Measurements from ENCODE around the gene CAMSAP1. TPM values are rescaled to one million over a fixed set of nuclear protein-coding genes. Genes with fewer than 3 reads are reported as not detected.
A peak's percentile ranks its signal among the peaks of the same experiment; 100 is the strongest.

CAMSAP1 gene
- total RNA-seq, 1 experiment from 2014 or later: 24.8 TPM

DNA sequence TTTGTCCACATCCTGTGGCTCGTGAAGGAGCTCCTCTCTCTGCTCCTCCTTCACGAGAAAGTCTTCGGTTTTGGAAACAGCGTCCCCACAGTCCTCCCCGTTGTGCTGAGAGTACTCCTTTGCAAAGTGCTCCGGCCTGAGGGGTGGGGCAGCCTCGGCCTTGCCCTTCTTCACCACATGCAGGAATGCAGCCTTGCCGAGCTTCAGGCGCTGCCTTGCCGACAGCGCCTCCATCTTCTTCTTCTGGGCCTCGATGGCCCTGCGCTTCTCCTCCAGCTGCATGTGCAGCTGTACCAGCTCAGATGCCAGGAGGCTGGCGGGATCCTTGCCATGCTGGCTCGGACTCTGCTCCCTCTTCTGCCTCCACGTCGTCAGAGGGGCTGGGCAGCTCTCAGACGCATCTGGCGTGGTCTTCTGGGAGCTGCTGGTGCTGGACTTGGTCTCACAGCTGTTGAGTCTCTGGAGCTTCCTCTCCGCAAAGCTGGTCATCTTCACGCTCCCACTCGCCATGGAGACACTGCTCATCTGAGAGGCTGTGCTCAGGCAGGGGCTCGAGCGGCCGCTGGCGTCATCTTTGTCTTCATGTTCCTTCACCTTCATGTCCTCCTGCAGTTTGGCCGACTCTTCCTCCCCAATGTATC, 85.5 kb downstream of the CAMSAP1 start:
- TF ChIP-seq SIN3A (IDR thresholded peaks at IDR 0.05; ENCODE audit: borderline replicate concordance, insufficient read depth, low read depth, low read length): no peak
- no peak for TF ChIP-seq TCF7L2 (IDR thresholded peaks at IDR 0.05; ENCODE audit: low read depth, low read length)
- TF ChIP-seq POLR2AphosphoS5 (IDR thresholded peaks at IDR 0.05; ENCODE audit: low read depth, low read length): no peak
- TF ChIP-seq, protein P1, sequence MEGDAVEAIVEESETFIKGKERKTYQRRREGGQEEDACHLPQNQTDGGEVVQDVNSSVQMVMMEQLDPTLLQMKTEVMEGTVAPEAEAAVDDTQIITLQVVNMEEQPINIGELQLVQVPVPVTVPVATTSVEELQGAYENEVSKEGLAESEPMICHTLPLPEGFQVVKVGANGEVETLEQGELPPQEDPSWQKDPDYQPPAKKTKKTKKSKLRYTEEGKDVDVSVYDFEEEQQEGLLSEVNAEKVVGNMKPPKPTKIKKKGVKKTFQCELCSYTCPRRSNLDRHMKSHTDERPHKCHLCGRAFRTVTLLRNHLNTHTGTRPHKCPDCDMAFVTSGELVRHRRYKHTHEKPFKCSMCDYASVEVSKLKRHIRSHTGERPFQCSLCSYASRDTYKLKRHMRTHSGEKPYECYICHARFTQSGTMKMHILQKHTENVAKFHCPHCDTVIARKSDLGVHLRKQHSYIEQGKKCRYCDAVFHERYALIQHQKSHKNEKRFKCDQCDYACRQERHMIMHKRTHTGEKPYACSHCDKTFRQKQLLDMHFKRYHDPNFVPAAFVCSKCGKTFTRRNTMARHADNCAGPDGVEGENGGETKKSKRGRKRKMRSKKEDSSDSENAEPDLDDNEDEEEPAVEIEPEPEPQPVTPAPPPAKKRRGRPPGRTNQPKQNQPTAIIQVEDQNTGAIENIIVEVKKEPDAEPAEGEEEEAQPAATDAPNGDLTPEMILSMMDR (IDR thresholded peaks at IDR 0.05): no peak
- TF ChIP-seq, protein P2, sequence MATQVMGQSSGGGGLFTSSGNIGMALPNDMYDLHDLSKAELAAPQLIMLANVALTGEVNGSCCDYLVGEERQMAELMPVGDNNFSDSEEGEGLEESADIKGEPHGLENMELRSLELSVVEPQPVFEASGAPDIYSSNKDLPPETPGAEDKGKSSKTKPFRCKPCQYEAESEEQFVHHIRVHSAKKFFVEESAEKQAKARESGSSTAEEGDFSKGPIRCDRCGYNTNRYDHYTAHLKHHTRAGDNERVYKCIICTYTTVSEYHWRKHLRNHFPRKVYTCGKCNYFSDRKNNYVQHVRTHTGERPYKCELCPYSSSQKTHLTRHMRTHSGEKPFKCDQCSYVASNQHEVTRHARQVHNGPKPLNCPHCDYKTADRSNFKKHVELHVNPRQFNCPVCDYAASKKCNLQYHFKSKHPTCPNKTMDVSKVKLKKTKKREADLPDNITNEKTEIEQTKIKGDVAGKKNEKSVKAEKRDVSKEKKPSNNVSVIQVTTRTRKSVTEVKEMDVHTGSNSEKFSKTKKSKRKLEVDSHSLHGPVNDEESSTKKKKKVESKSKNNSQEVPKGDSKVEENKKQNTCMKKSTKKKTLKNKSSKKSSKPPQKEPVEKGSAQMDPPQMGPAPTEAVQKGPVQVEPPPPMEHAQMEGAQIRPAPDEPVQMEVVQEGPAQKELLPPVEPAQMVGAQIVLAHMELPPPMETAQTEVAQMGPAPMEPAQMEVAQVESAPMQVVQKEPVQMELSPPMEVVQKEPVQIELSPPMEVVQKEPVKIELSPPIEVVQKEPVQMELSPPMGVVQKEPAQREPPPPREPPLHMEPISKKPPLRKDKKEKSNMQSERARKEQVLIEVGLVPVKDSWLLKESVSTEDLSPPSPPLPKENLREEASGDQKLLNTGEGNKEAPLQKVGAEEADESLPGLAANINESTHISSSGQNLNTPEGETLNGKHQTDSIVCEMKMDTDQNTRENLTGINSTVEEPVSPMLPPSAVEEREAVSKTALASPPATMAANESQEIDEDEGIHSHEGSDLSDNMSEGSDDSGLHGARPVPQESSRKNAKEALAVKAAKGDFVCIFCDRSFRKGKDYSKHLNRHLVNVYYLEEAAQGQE (IDR thresholded peaks at IDR 0.05; ENCODE audit: insufficient read depth in 1 of 2, low read depth in 2 of 2, low read length in 1 of 2): no peak
- no peak overlapping the region for H3K4me3 ChIP-seq (ENCODE audit: low read depth in 2 of 2, low read length in 2 of 2)
- ATAC-seq (no peak), DNase-seq (ENCODE audit: low read depth, low spot score) (no peak)
- ChIA-PET POLR2A (no interaction called here), CTCF (no interaction called here)
- H3K27ac ChIP-seq (ENCODE audit: low read length): no peak overlapping the region
- in situ Hi-C loops (cut with HindIII; ENCODE audit: low pct_unique_long_range_greater_than_20kb, low sequenced_read_pairs): no loop called here
- TSS peak; percentile 71 for BruUV-seq (replicated peaks)
- no peaks in the 10 kb centered on the region for H3K9me3 ChIP-seq (ENCODE audit: control insufficient read depth, insufficient read depth, low read depth, low read length)
- 0 out of 2 replicates have a peak, but pooled peaks cover 4% of the 10 kb centered on the region for H3K36me3 ChIP-seq (ENCODE audit: control insufficient read depth, insufficient read depth, low read length)
- intact Hi-C loops (cut with micrococcal nuclease; ENCODE audit: unreplicated experiment): no loop called here
- H3K4me1 ChIP-seq (ENCODE audit: control insufficient read depth, insufficient read depth, low read length): no peaks in the 10 kb centered on the region
- no peaks in the 10 kb centered on the region for H3K27me3 ChIP-seq (ENCODE audit: control insufficient read depth, insufficient read depth, low read length)

DNA sequence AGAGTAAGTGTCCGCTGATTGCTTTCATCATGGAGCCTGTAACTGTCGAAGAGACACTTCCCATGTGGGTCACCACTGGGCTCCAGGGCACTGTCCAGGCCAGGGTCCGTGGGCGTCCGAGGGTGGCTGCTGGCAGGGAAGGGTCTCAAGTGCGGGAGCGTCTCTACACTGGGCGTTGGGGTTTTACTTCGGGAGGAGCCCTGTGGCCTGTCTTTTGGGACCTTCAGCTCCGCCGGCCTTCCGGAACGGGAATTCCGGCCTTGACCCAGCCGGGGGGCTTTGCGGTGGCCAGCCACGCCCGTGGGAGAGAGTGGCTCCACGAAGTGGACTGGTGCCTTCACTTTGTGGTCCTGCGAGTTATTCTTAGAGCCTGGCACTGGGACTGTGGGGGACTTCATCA, 86.2 kb downstream of the CAMSAP1 start:
- Histone ChIP-seq H3K4me1 (ENCODE audit: control insufficient read depth, insufficient read depth, low read length) (no peaks in the 10 kb centered on the region), H3K36me3 (ENCODE audit: control insufficient read depth, insufficient read depth, low read length) (0 out of 2 replicates have a peak, but pooled peaks cover 4% of the 10 kb centered on the region), H3K27me3 (ENCODE audit: control insufficient read depth, insufficient read depth, low read length) (no peaks in the 10 kb centered on the region), H3K4me3 (ENCODE audit: low read depth in 2 of 2, low read length in 2 of 2) (no peak overlapping the region), H3K9me3 (ENCODE audit: control insufficient read depth, insufficient read depth, low read depth, low read length) (no peaks in the 10 kb centered on the region), H3K27ac (ENCODE audit: low read length) (no peak overlapping the region)
- in situ Hi-C loops (cut with HindIII; ENCODE audit: low pct_unique_long_range_greater_than_20kb, low sequenced_read_pairs) (no loop called here), intact Hi-C loops (cut with micrococcal nuclease; ENCODE audit: unreplicated experiment) (no loop called here)
- no peak for DNase-seq (ENCODE audit: low read depth, low spot score)
- ATAC-seq: no peak
- no TSS peak for BruUV-seq (replicated peaks)
- TF ChIP-seq, protein P1 (IDR thresholded peaks at IDR 0.05): no peak
- CTCF ChIA-PET: interaction anchor here (0.6 to 0.9 kb wide), 2 partner anchors 33 to 90 kb away, joined by 4 read pairs; no protein-coding TSS in a partner anchor
- POLR2A ChIA-PET: no interaction called here
